UCSD-AML1 (cell line): ENCODE measurements around the gene ZNF286A.
"Not testable (repeated sequence)": the region's sequence is repeated elsewhere in the genome, so short reads cannot be mapped to it uniquely, and the experiment has no call there.

Experiments used
- DNase-seq: peaks from one replicate; lab custom pipeline; 2025; ENCODE audit not compliant: unreplicated experiment; lab: John Stamatoyannopoulos, UW

ZNF286A gene

DNA sequence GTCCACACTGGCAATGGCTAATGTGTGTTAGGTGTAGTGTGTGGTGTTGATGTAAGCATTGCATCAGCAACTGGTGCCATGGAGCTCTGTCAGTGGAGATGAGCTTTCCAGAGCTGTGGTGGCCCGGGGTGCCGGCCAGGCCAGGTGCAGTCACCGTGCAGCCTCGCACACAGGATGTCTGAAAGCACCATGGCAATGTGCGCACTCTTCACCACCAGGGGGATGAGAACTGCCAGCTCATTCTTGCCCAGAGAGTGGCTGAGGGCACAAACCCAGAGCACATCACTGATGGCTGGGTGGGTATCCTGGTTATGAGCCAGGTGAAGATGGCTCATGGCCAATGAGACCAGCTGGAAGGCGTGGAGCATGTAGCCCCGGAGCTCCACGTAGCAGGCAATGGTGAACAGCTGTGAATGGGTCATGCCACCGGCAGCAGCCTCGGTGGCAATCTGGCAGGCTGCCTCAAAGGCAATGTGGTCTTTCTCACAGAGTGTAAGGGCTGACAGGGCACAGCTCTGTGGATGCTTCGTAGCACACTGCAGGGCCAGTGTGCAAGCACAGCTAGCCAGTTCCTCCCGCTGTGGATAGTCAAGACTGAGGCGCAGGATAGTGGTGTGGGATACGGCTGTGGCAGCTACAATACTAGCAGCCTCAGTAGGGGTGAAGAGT, 69.4 kb downstream of the ZNF286A start:
- not testable (repeated sequence) for DNase-seq
